GM10266 (cell line): ENCODE data around the gene SPRR2G.
"Not testable (repeated sequence)": the region's sequence is repeated elsewhere in the genome, so short reads cannot be mapped to it uniquely, and the experiment has no call there.

Source experiments
- DNase-seq: peaks from one replicate; pipeline ENCODE4 v3.0.0; 2012; ENCODE audit errors: extremely low spot score
- CTCF ChIP-seq: IDR thresholded peaks from 2 replicates; pipeline ENCODE4 v1.5.1; 2012; ENCODE audit warnings: mild to moderate bottlenecking, low read depth; ENCODE audit not compliant: control insufficient read depth, insufficient read depth; ENCODE audit errors: missing control alignments

SPRR2G gene

GRCh38 chr1:153113416-153113815 lies 37.3 kb downstream of the SPRR2G start, which contains the start of gene SPRR2F:
Gene SPRR2F, minus strand, starts transcription at chr1:153113516. Its CDS starts 783 bp downstream, at chr1:153112733.
- no peak for DNase-seq
- TF ChIP-seq CTCF: no peak

DNA sequence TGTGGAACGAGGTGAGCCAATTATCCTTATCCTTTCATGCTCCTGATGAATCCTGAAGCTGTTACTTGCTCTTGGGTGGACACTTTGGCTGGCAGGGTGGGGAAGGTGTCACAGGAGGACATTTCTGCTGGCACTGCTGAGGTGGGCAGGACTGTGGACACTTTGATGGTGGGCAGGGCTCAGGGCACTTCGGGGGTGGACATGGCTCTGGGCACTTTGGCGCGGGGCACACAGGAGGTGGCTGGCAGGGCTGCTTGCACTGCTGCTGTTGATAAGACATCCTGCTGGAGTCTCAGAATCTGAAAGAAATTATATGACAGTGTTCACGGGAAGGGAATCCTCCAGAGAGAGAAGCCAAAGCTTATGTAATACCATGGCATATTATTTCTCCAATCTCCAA lies 38.2 kb downstream of the SPRR2G start:
- DNase-seq: not testable (repeated sequence)

- DNase-seq: no peak
- TF ChIP-seq CTCF: no peak
Observed at GRCh38 chr1:153100245-153100644, 50.4 kb downstream of the SPRR2G start.
